Neural progenitor cell (in vitro differentiated cells): ENCODE results near the gene KIF26B.

Experiments used
- CTCF ChIP-seq: fragments of 200-600 bp; sonication (generic); IDR thresholded peaks from 2 replicates; pipeline ENCODE4 v1.5.1; 2017; ENCODE audit warnings: antibody characterized with exemption, mild to moderate bottlenecking
- EZH2 ChIP-seq: fragments of 200-600 bp; sonication (generic); IDR thresholded peaks from 2 replicates; pipeline ENCODE4 v1.6.1; 2017; ENCODE audit warnings: antibody characterized with exemption, mild to moderate bottlenecking, moderate library complexity
- EZH2phosphoT487 ChIP-seq: fragments of 200-600 bp; sonication (generic); IDR thresholded peaks from 2 replicates; pipeline ENCODE4 v1.6.1; 2017; ENCODE audit warnings: antibody characterized with exemption

- TF ChIP-seq CTCF (peak; percentile 66), EZH2 (no peak), EZH2phosphoT487 (no peak)
Observed at GRCh38 chr1:245380790-245381535, 226.2 kb downstream of the KIF26B start.
